T-helper 2 cell treated with Interferon-gamma antibody and Interleukin-4, amounts not matched to agents 5 μg/mL and 100 μg/mL, for 36 hours (primary cell): ENCODE results near the gene TMCC1.

Source experiments
- DNase-seq: peaks from one replicate; pipeline ENCODE4 v3.0.0; 2021; ENCODE audit warnings: low spot score
- H3K27ac Mint-ChIP-seq: one replicate; pipeline ENCODE4 v1.8.0; 2021; ENCODE audit warnings: mild to moderate bottlenecking, mixed read lengths
- H3K27me3 Mint-ChIP-seq: one replicate; pipeline ENCODE4 v1.8.0; 2021; ENCODE audit warnings: low read depth, mixed read lengths
- H3K36me3 Mint-ChIP-seq: one replicate; pipeline ENCODE4 v1.8.0; 2021; ENCODE audit warnings: low read depth, mixed read lengths
- H3K4me1 Mint-ChIP-seq: one replicate; pipeline ENCODE4 v1.8.0; 2021; ENCODE audit warnings: low read depth, mixed read lengths
- H3K4me3 Mint-ChIP-seq: one replicate; pipeline ENCODE4 v1.8.0; 2022; ENCODE audit warnings: mild to moderate bottlenecking, moderate library complexity, mixed read lengths
- H3K9me3 Mint-ChIP-seq: one replicate; pipeline ENCODE4 v1.8.0; 2021; ENCODE audit warnings: mixed read lengths

The TMCC1 gene

GRCh38 chr3:129633751-129634481, 259.6 kb downstream of the TMCC1 start:
- Mint-ChIP-seq H3K4me1 (no peaks in the 10 kb centered on the region), H3K4me3 (no peak overlapping the region), H3K27ac (no peak overlapping the region), H3K9me3 (no peaks in the 10 kb centered on the region), H3K36me3 (no peaks in the 10 kb centered on the region), H3K27me3 (peaks cover 5% of the 10 kb centered on the region)
- DNase-seq, result no peak

DNA sequence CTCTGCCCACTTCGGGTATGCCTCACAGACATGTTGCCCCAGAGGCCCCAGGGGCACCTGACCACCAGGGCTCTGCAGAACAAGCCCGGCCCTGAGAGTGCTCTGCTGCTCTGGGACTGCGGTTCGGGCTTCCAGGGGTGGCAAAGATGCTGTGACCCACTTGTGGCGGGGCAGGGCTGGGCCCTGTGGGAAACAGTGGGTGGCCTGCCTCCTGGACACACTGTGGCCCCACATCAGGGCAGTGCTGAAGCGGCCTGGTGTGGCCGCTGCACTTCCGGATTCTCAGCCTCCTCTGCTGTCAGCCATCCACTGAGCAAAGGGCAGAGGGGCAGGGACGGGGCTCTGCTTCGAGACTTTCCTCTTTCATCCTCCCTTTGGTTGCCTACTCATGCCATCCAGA, 260.5 kb downstream of the TMCC1 start:
- peaks cover 2% of the 10 kb centered on the region for H3K27me3 Mint-ChIP-seq
- H3K9me3 Mint-ChIP-seq, result no peaks in the 10 kb centered on the region
- no peaks in the 10 kb centered on the region for H3K36me3 Mint-ChIP-seq
- no peak overlapping the region for H3K4me3 Mint-ChIP-seq
- peaks cover 3% of the 10 kb centered on the region for H3K4me1 Mint-ChIP-seq
- DNase-seq, result no peak
- H3K27ac Mint-ChIP-seq, result no peak overlapping the region

DNA sequence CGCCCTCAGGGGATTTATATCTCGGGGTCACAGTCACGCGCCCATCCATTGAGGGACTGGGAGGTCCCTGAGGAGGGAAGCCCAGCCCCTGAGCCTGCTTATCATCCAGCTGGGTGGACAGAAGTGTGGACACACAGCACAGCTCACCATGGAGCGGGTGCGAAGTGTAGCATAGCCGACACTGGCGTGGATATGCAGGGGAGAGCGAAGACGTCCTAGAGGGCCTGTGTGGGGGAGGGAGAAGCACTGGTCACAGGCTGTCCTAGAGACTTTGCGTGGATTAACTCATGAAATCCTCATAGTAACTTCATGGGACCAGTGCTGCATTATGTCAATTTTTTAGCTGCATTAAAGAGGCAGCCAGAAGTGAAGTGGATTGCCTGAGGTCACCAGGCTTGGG, 261.0 kb downstream of the TMCC1 start:
- peaks cover 2% of the 10 kb centered on the region for H3K27me3 Mint-ChIP-seq
- peaks cover 5% of the 10 kb centered on the region for H3K4me1 Mint-ChIP-seq
- H3K27ac Mint-ChIP-seq, result no peak overlapping the region
- DNase-seq, result no peak
- no peaks in the 10 kb centered on the region for H3K9me3 Mint-ChIP-seq
- H3K36me3 Mint-ChIP-seq, result no peaks in the 10 kb centered on the region
- H3K4me3 Mint-ChIP-seq, result no peak overlapping the region

- Mint-ChIP-seq H3K27ac (no peak overlapping the region), H3K27me3 (no peaks in the 10 kb centered on the region), H3K9me3 (no peaks in the 10 kb centered on the region), H3K4me3 (no peak overlapping the region), H3K4me1 (peaks cover 10% of the 10 kb centered on the region), H3K36me3 (no peaks in the 10 kb centered on the region)
- no peak for DNase-seq
Observed at GRCh38 chr3:129632056-129632455, 261.5 kb downstream of the TMCC1 start.

DNA sequence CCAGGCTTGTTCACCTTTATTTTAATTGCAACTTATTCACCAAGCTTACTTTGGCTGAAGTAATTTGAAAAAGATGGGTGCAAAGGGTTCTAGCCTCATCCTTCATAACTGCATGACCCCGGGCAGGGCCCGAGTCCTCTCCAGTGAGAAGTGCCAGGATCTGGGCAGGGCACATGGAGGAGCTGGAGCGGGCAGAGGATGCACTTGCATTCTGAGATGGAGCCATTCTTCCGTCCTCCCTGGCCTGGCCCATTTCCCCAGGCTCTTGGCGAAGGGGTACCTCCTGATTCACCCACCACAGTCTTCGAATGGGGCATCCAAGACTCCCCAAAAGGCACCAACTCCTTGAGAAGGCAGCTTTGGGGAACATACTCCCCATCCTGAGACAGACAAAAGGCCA, 264.5 kb downstream of the TMCC1 start:
- Mint-ChIP-seq H3K9me3 (no peaks in the 10 kb centered on the region), H3K27ac (no peak overlapping the region), H3K36me3 (no peaks in the 10 kb centered on the region), H3K4me3 (no peak overlapping the region), H3K27me3 (no peaks in the 10 kb centered on the region), H3K4me1 (peaks cover 15% of the 10 kb centered on the region)
- DNase-seq, result no peak

DNA sequence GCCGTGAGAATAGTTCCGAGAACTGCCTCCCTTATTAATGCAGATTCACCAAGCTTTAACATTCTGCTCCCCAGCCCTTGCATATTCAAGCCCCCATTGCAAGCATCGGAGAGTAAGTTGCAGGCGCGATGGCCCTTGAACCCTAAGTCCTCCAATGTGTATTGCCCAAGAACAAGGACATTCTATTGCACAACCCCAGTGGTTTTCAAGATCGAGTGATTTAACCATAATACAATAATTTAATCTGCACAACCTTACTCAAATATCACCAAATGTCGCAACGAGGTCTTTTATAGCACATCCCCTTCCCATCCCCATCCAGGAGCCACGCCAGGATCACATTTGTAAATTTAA, 265.4 kb downstream of the TMCC1 start:
- Mint-ChIP-seq H3K4me3 (peak overlapping the region; percentile 83), H3K36me3 (no peaks in the 10 kb centered on the region), H3K4me1 (peaks cover 15% of the 10 kb centered on the region), H3K27ac (peak overlapping the region; percentile 79), H3K9me3 (no peaks in the 10 kb centered on the region), H3K27me3 (no peaks in the 10 kb centered on the region)
- no peak for DNase-seq

- peaks cover 15% of the 10 kb centered on the region for H3K4me1 Mint-ChIP-seq
- DNase-seq, result peak; percentile 47
- H3K4me3 Mint-ChIP-seq, result peak overlapping the region; percentile 83
- H3K9me3 Mint-ChIP-seq, result no peaks in the 10 kb centered on the region
- H3K27ac Mint-ChIP-seq, result peak overlapping the region; percentile 79
- H3K27me3 Mint-ChIP-seq, result no peaks in the 10 kb centered on the region
- no peaks in the 10 kb centered on the region for H3K36me3 Mint-ChIP-seq
Observed at GRCh38 chr3:129627350-129628168, 266.0 kb downstream of the TMCC1 start.

DNA sequence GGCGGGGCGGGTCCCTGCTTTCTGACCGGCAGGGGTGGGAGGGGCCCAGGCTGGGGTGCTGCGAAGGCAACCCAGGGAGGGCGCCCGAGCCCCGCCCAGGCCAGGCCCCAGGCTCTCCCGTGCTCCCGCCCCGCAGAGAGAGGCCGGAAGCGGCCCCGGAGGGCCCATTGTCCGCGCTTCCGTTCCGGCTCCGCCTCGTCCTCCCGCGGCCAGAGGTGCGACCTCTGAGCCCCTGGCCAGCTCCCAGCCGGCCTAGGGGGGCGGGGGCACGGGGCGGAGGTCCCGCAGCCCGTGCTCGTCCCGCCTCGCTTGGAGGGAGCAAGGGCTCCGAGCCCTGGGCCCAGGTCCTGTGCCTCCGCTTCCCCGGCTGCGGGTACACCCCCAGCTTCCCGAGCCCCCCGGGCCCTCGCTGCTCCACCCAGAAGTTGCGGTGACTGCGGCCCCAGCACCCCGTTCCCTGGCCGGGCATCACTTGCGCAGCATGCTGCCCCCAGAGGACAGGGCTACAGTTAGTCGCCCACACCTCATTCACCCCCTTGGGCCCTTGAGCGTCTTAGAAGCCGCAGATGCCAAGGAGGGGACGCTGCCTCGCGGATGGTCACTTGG, 266.7 kb downstream of the TMCC1 start:
- peaks cover 15% of the 10 kb centered on the region for H3K4me1 Mint-ChIP-seq
- no peaks in the 10 kb centered on the region for H3K27me3 Mint-ChIP-seq
- peak overlapping the region; percentile 83 for H3K4me3 Mint-ChIP-seq
- peak overlapping the region; percentile 79 for H3K27ac Mint-ChIP-seq
- DNase-seq, result peak; percentile 82
- no peaks in the 10 kb centered on the region for H3K9me3 Mint-ChIP-seq
- no peaks in the 10 kb centered on the region for H3K36me3 Mint-ChIP-seq

DNA sequence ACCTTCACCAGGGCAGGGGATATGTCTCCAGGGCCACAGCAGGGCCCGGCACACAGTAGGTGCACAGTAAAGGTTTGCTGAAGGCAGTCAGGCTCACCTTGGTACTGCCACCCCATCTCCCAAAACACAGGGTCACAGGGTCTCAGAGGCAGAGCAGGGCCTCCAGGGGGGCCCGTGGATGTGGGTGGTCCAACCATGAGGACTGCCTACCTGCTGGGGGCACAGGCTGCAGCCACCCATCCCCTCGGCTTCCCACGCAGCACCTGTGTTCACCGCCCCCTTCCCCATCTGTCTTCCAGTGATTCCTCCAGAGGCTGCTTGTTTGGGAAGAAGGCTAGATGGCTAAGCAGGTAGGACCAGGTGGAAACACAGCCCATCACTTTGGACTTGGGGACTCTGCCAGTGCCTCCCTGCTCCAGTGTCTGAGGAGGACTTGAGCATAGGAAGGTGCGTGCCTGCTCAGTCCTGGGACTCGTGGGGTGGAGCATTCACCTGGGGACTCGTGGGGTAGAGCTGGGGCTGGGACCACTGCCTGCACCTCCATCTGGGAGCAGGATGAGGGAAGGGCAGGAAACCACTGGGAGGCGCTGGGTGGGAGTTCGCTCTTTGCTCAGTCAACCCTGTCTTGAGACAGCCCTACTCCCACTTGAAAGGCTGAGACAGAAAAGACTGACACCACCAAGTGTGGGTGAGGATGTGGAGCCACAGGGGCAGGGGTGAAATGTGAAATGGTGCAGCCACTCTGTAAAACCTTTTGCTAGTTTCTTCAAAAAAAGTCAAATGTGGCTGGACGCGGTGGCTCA, 268.2 kb downstream of the TMCC1 start:
- no peaks in the 10 kb centered on the region for H3K27me3 Mint-ChIP-seq
- no peak for DNase-seq
- H3K9me3 Mint-ChIP-seq, result no peaks in the 10 kb centered on the region
- no peaks in the 10 kb centered on the region for H3K36me3 Mint-ChIP-seq
- peaks cover 15% of the 10 kb centered on the region for H3K4me1 Mint-ChIP-seq
- no peak overlapping the region for H3K27ac Mint-ChIP-seq
- H3K4me3 Mint-ChIP-seq, result peak overlapping the region; percentile 71

GRCh38 chr3:129624347-129625071, 269.0 kb downstream of the TMCC1 start:
- Mint-ChIP-seq H3K4me1 (peaks cover 15% of the 10 kb centered on the region), H3K27ac (no peak overlapping the region), H3K4me3 (no peak overlapping the region), H3K9me3 (no peaks in the 10 kb centered on the region), H3K36me3 (no peaks in the 10 kb centered on the region), H3K27me3 (no peaks in the 10 kb centered on the region)
- no peak for DNase-seq

- Mint-ChIP-seq H3K4me1 (peaks cover 17% of the 10 kb centered on the region), H3K36me3 (no peaks in the 10 kb centered on the region), H3K4me3 (no peak overlapping the region), H3K27me3 (peaks cover under 1% of the 10 kb centered on the region), H3K9me3 (no peaks in the 10 kb centered on the region), H3K27ac (no peak overlapping the region)
- DNase-seq, result no peak
Observed at GRCh38 chr3:129623447-129624118, 269.9 kb downstream of the TMCC1 start.

GRCh38 chr3:129622933-129623332, 270.6 kb downstream of the TMCC1 start:
- Mint-ChIP-seq H3K4me1 (peaks cover 17% of the 10 kb centered on the region), H3K36me3 (no peaks in the 10 kb centered on the region), H3K27me3 (peaks cover 3% of the 10 kb centered on the region), H3K9me3 (no peaks in the 10 kb centered on the region), H3K27ac (no peak overlapping the region), H3K4me3 (no peak overlapping the region)
- DNase-seq, result no peak
